Neural cell (in vitro differentiated cells): ENCODE results near the gene DDA1.

Source experiments
- CTCF ChIP-seq: fragments of 450-650 bp; IDR thresholded peaks from 2 replicates; pipeline ENCODE4 v1.5.1; 2014; ENCODE audit warnings: antibody characterized with exemption, mild to moderate bottlenecking, moderate library complexity; ENCODE audit not compliant: poor library complexity, severe bottlenecking
- EP300 ChIP-seq: fragments of 450-650 bp; conservative IDR thresholded peaks from 2 replicates; pipeline ENCODE4 v1.6.1; 2014; ENCODE audit warnings: antibody characterized with exemption, mild to moderate bottlenecking, moderate library complexity; ENCODE audit not compliant: poor library complexity, severe bottlenecking
- POLR2AphosphoS5 ChIP-seq: IDR thresholded peaks from 2 replicates; pipeline ENCODE4 v1.6.1; 2012
- REST ChIP-seq: IDR thresholded peaks from 2 replicates; pipeline ENCODE4 v1.6.1; 2012; ENCODE audit warnings: borderline replicate concordance
- TAF1 ChIP-seq: IDR thresholded peaks from 2 replicates; pipeline ENCODE4 v1.6.1; 2012; ENCODE audit warnings: low read depth

- TF ChIP-seq POLR2AphosphoS5 (no peak), CTCF (no peak), EP300 (no peak), TAF1 (no peak), REST (no peak)
Measured at GRCh38 chr19:17320435-17320834, 11.1 kb downstream of the DDA1 start.
